GM10248 (cell line): ENCODE data around the gene MTHFD1L.

ENCODE experiments used
- CTCF ChIA-PET: fragments of 300-600 bp; sonication (Branson Sonifier 250); formaldehyde crosslinking; extraction: SDS; loops from one replicate; lab custom pipeline; 2021; ENCODE audit warnings: antibody characterized with exemption; lab: Yijun Ruan, JAX
- POLR2A ChIA-PET: fragments of 350-650 bp; sonication (Branson Sonifier 250); formaldehyde crosslinking; extraction: SDS; loops from one replicate; lab custom pipeline; 2020; ENCODE audit warnings: antibody characterized with exemption; lab: Yijun Ruan, JAX
- DNase-seq: peaks from one replicate; pipeline ENCODE4 v3.0.0; 2012; ENCODE audit errors: extremely low spot score
- CTCF ChIP-seq: IDR thresholded peaks from 2 replicates; pipeline ENCODE4 v1.5.1; 2012; ENCODE audit warnings: mild to moderate bottlenecking, low read depth; ENCODE audit errors: extremely low read depth, missing control alignments, control extremely low read depth

Gene MTHFD1L

GRCh38 chr6:151128763-151129370, 263.4 kb downstream of the MTHFD1L start:
- TF ChIP-seq CTCF, result no peak
- no peak for DNase-seq
- ChIA-PET CTCF (no interaction called here), POLR2A (no interaction called here)

- ChIA-PET POLR2A (no interaction called here), CTCF (no interaction called here)
- no peak for TF ChIP-seq CTCF
- DNase-seq, result no peak
Observed at GRCh38 chr6:151130329-151130728, 264.8 kb downstream of the MTHFD1L start.

- no peak for TF ChIP-seq CTCF
Observed at GRCh38 chr6:151131324-151132007, 266.0 kb downstream of the MTHFD1L start.

GRCh38 chr6:151136141-151136755, 270.7 kb downstream of the MTHFD1L start:
- no peak for DNase-seq
- POLR2A ChIA-PET, result no interaction called here
- CTCF ChIA-PET, result no interaction called here
- TF ChIP-seq CTCF, result no peak

More at GRCh38 chr6:151131324-151132007, 266.0 kb downstream of the MTHFD1L start:
- ChIA-PET CTCF (interaction anchor here (1.3 kb wide), 1 partner anchor 13 kb away, joined by 5 read pairs; no protein-coding TSS in a partner anchor), POLR2A (no interaction called here)
- DNase-seq, result no peak

GRCh38 chr6:151137542-151137941, 272.0 kb downstream of the MTHFD1L start:
- no peak for TF ChIP-seq CTCF
- no peak for DNase-seq
- ChIA-PET POLR2A (no interaction called here), CTCF (no interaction called here)

- CTCF ChIA-PET, result no interaction called here
- TF ChIP-seq CTCF, result no peak
Observed at GRCh38 chr6:151139524-151139923, 274.0 kb downstream of the MTHFD1L start.

More at GRCh38 chr6:151139524-151139923, 274.0 kb downstream of the MTHFD1L start:
- POLR2A ChIA-PET, result no interaction called here
- no peak for DNase-seq
